Ovary (tissue), 9 donors: ENCODE data around the gene TMEM30B. TPM values are rescaled to one million over a fixed set of nuclear protein-coding genes. Genes with fewer than 3 reads are reported as not detected.
"Not testable (repeated sequence)": the region's sequence is repeated elsewhere in the genome, so short reads cannot be mapped to it uniquely, and the experiment has no call there.

Source experiments
- DNase-seq, 5 donors: peaks; one replicate each; pipeline ENCODE4 v3.0.0-alpha.2; 2019 to 2020
- H3K27ac ChIP-seq, 2 donors: fragments of 200-600 bp; one replicate each; pipeline versions ENCODE4 v1.5.1 to v1.8.0; 2019 to 2022
- H3K27me3 ChIP-seq: fragments of 200-600 bp; one replicate; pipeline ENCODE4 v1.8.0; 2022
- H3K36me3 ChIP-seq: fragments of 200-600 bp; sonication (generic); one replicate; pipeline ENCODE4 v1.5.1; 2019
- H3K4me1 ChIP-seq: one replicate; pipeline ENCODE4 v1.8.1; 2013; ENCODE audit warnings: mild to moderate bottlenecking, moderate library complexity; ENCODE audit not compliant: insufficient read depth
- H3K4me3 ChIP-seq: fragments of 200-600 bp; sonication (generic); one replicate; pipeline ENCODE4 v1.5.1; 2017
- H3K9me3 ChIP-seq, 2 donors: fragments of 200-600 bp in 1 of 2; sonication (generic) in 1 of 2; one replicate each; pipeline versions ENCODE4 v1.5.1 to v1.8.1; 2013 to 2019; ENCODE audit warnings: mild to moderate bottlenecking in 1 of 2, moderate library complexity in 1 of 2
- EP300 ChIP-seq: sonication (generic); formaldehyde crosslinking; IDR thresholded peaks from one replicate; pipeline ENCODE4 v1.6.1; 2017; ENCODE audit warnings: antibody characterized with exemption
- POLR2A ChIP-seq: fragments of 450-650 bp; IDR thresholded peaks from one replicate; pipeline ENCODE4 v1.6.1; 2017; ENCODE audit warnings: antibody characterized with exemption, mild to moderate bottlenecking, moderate library complexity
- WGBS, 3 donors: extraction: QIAGEN DNeasy Blood & Tissue Kit in 1 of 3; methylation state at CpG; one replicate each; pipeline versions ENCODE4 v1.1.5 to v1.1.7; 2013 to 2017; 5-methylcytosine and 5-hydroxymethylcytosine counted together
- intact Hi-C, 4 donors: fragments of 100-400 bp; cut with DNase I; formaldehyde crosslinking; loops; one replicate each; pipeline versions ENCODE4 v1.11.0 to v1.15.1; 2022 to 2023
- polyA plus RNA-seq, 2 donors: library from polyadenylated mRNA; stranded (reverse); fragments of 200-250 nt in 1 of 2; fragments of 350-450 nt in 1 of 2; fragmentation: Illumina TruSeq in 1 of 2; extraction: RNeasy Lipid Tissue Mini Kit (QIAGEN cat#74804) in 1 of 2; gene quantifications; one replicate each; pipeline ENCODE4 v1.2.3, GENCODE V29; 2013 to 2014
- total RNA-seq, 7 donors: library from RNA; depleted of rRNA in 2 of 7; stranded (reverse); fragments of >200 nt in 2 of 7; fragmentation: NEBNext Ultra II Directional in 3 of 7; extraction: Animal tissue kit (Norgen Biotek cat#: 25700) in 3 of 7; gene quantifications; one replicate each; pipeline versions ENCODE4 v1.1.0 to v1.2.4, GENCODE V29; 2016 to 2023
- TF ChIP-seq, protein P1 (sequence below), 3 donors: fragments of 450-650 bp in 2 of 3; fragments of 200-600 bp in 1 of 3; IDR thresholded peaks; one replicate each; pipeline versions ENCODE4 v1.5.1 to v1.8.0; 2016 to 2022; ENCODE audit warnings: antibody characterized with exemption in 3 of 3, mild to moderate bottlenecking in 1 of 3
- donor health status: DM: no; HTN: no; CAD: no; lungs with moderate emphysema.
- donor health status: DM: no; HTN: no; CAD: no.
- donor health status: Bipolar disorder and iron deficiency.
- donor health status: DM: yes; HTN: yes; CAD: no.
- donor health status: DM: no; HTN: no; CAD: no.
- donor health status: DM: yes; HTN: yes; CAD: no.

The TMEM30B gene
- total and polyA plus RNA-seq, 9 donors = 1.2 to 35.3 (median 3.5) TPM

DNA sequence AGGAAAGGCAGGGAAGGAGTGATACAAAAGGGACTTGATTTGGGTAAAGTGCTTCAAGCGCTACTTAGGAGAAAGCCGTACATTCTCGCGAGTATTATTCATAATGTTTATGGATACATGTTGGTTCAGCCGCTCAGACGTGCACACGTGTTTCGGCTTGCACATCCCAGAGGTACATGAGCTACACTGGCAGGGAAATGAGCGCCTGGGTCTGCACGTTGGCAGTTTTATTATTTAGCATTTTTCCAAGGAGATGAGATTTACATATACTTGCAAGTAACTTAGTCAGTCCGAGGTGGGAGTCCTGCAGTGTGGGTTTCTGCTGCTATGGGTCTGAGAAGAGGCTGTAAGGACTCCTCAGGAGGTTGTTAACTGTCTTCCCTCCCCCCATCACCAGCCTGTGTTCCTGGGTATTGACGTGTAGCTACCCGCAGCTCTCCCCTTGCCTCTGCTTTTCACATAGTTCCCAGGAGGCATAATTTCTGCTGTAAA lies 41.7 kb upstream of the TMEM30B start:
- intact Hi-C loops = no loop called here

DNA sequence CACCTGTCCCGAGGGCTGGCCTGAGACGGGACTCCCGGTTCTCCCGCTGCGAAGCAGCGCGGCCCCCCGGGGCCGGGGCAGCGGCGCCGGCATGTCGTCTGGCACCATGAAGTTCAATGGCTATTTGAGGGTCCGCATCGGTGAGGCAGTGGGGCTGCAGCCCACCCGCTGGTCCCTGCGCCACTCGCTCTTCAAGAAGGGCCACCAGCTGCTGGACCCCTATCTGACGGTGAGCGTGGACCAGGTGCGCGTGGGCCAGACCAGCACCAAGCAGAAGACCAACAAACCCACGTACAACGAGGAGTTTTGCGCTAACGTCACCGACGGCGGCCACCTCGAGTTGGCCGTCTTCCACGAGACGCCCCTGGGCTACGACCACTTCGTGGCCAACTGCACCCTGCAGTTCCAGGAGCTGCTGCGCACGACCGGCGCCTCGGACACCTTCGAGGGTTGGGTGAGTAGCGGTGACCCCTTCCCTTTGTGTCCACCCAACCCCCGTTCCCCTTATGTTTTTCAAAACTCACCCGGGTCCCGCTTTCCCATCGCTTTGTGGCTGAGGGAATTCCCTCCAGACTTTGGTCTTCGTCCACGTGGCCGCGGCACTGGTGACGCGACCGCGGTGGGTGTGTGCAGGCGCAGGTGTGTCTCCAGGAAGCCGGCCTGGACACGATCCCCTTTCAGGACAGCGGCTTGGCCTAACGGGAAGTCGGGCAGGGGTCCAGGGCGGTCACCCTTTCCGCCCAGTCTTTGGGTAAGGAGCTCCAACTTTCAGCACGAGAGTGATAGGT lies 41.1 kb upstream of the TMEM30B start:
- Histone ChIP-seq H3K4me1 (peaks cover 2% of the 10 kb centered on the region), H3K36me3 (no peaks in the 10 kb centered on the region), H3K27ac (no peak overlapping the region), H3K27me3 (no peaks in the 10 kb centered on the region), H3K4me3 (peak overlapping the region; percentile 34), H3K9me3 (no peaks in the 10 kb centered on the region)
- DNase-seq = peak in 4 of 5 donors; percentile 22 to 45 (median 34)
- TF ChIP-seq EP300 (no peak), POLR2A (no peak)
- TF ChIP-seq, protein P1, sequence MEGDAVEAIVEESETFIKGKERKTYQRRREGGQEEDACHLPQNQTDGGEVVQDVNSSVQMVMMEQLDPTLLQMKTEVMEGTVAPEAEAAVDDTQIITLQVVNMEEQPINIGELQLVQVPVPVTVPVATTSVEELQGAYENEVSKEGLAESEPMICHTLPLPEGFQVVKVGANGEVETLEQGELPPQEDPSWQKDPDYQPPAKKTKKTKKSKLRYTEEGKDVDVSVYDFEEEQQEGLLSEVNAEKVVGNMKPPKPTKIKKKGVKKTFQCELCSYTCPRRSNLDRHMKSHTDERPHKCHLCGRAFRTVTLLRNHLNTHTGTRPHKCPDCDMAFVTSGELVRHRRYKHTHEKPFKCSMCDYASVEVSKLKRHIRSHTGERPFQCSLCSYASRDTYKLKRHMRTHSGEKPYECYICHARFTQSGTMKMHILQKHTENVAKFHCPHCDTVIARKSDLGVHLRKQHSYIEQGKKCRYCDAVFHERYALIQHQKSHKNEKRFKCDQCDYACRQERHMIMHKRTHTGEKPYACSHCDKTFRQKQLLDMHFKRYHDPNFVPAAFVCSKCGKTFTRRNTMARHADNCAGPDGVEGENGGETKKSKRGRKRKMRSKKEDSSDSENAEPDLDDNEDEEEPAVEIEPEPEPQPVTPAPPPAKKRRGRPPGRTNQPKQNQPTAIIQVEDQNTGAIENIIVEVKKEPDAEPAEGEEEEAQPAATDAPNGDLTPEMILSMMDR (IDR thresholded peaks at IDR 0.05) = no peak
- intact Hi-C loops = no loop called here
- 3 to 4% (median 4%) methylated on average over 59 to 63 of the region's 63 CpGs for WGBS, 3 donors

More for the DNA sequence above, 41.7 kb upstream of the TMEM30B start:
- H3K4me3 ChIP-seq = peak overlapping the region; percentile 34
- H3K36me3 ChIP-seq = no peaks in the 10 kb centered on the region
- peaks cover 2% of the 10 kb centered on the region for H3K4me1 ChIP-seq
- H3K27ac ChIP-seq = no peak overlapping the region
- 11 to 31% (median 19%) methylated on average over 13 of the region's 13 CpGs for WGBS, 3 donors
- TF ChIP-seq, protein P1 (IDR thresholded peaks at IDR 0.05) = no peak
- TF ChIP-seq POLR2A = no peak
- TF ChIP-seq EP300 = no peak
- DNase-seq = no peak
- no peaks in the 10 kb centered on the region for H3K9me3 ChIP-seq
- H3K27me3 ChIP-seq = no peaks in the 10 kb centered on the region

DNA sequence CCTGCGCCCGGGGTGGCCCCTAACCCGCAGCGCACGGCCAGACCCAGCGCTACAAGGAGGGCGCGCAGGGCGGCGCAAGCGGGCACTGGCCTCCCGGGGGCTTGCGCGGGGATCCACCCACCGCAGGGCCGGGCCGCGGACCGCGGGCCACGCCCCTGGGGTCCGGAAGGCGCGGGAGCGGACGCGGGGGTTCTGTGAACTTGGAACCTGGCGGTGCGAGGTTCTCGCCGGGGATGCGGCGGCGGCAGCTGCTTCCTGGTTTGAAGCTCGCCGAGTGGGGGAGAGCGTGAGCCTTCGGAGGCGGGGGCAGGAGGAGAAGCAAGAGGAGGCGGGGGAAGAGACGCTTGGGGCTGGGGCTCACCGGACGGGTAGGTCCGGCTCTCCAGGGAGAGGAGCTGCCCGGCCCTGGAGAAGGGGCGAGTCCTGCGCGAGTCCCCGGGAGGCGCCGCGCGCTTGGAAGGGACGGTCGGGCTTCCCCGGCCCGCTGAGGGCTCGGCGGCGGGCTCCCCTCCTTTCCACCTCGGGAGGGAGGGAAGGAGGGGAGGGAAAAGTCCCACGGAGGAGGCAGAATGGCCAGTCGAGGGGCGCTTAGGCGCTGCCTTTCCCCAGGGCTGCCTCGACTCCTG lies 40.4 kb upstream of the TMEM30B start, which contains the start of gene PRKCH:
PRKCH (plus strand) TSS at position 195 of the 626 bp plus-strand sequence. CDS start 523 bp downstream, outside the sequence.
- peak; percentile 27 to 72 (median 37) for DNase-seq
- Histone ChIP-seq H3K4me3 (peak within 1 kb of the TSS; percentile 34), H3K27ac (no peak within 1 kb of the TSS), H3K4me1 (peaks cover 2% of the 10 kb centered on the region), H3K9me3 (no peaks in the 10 kb centered on the region), H3K36me3 (no peaks in the 10 kb centered on the region), H3K27me3 (no peaks in the 10 kb centered on the region)
- TF ChIP-seq POLR2A (no peak), EP300 (no peak)
- TF ChIP-seq, protein P1 (IDR thresholded peaks at IDR 0.05) = no peak
- WGBS, 3 donors = 1% methylated on average over 53 to 66 of the region's 66 CpGs
- intact Hi-C loops = no loop called here

DNA sequence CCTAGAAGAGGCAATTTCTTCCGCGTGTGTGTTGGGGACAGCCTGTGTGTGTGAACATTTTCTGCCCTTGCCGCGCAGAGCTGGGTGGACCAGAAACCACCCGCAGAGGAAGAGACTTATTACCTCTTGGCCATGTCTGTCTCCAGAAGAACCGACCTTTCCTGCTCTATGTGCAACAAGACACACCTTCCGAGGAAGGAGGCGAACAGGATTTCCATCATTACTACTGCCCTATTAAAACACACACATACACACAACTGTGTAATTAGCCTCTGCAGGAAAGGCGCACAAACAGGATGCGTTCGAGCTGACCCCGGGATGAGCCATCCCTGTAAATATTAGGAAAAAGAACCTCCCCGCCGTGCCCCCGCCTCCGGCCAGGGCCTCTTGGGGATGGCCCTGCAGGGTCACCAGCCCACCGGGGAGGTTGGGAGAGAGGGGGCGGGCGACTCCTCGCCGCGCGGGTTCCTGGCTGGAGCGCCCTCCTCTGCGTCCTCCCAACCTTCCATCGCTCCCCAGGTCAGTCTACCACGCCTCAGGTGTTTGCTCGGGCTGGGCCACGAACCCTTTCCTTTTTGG lies 39.8 kb upstream of the TMEM30B start:
- no peaks in the 10 kb centered on the region for H3K27me3 ChIP-seq
- WGBS, 3 donors = 25 to 31% (median 26%) methylated on average over 29 of the region's 29 CpGs
- no peak for TF ChIP-seq EP300
- TF ChIP-seq, protein P1 (IDR thresholded peaks at IDR 0.05) = no peak
- TF ChIP-seq POLR2A = no peak
- peak overlapping the region; percentile 34 for H3K4me3 ChIP-seq
- H3K9me3 ChIP-seq = no peaks in the 10 kb centered on the region
- no peaks in the 10 kb centered on the region for H3K36me3 ChIP-seq
- DNase-seq = peak in 1 of 5 donors; percentile 40
- no peak overlapping the region for H3K27ac ChIP-seq
- peaks cover 2% of the 10 kb centered on the region for H3K4me1 ChIP-seq
- intact Hi-C loops = no loop called here

DNA sequence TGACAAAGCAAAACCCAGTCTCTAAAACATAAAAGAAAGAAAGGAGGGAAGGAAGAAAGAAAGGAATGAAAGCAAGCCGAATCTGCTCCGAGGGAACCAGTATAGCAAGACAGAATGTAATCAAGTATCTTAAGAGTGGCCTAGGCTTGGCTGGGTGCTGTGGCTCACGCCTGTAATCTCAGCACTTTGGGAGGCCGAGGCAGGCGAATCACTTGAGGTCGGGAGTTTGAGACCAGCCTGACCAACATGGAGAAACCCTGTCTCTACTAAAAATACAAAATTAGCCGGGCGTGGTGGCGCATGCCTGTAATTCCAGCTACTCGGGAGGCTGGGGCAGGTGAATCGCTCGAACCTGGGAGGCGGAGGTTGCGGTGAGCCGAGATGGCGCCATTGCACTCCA lies 39.0 kb upstream of the TMEM30B start:
- H3K36me3 ChIP-seq, DNase-seq, intact Hi-C loops, H3K4me1 ChIP-seq, H3K4me3 ChIP-seq, H3K27me3 ChIP-seq, H3K27ac ChIP-seq, H3K9me3 ChIP-seq: not testable (repeated sequence)
- 90 to 93% (median 92%) methylated on average over 16 of the region's 16 CpGs for WGBS, 3 donors
